Measurements from ENCODE around the gene DDOST. TPM values are rescaled to one million over a fixed set of nuclear protein-coding genes. Genes with fewer than 3 reads are reported as not detected.

Gene DDOST
- total RNA-seq, 1 experiment from 2014 or later: 292 TPM

DNA sequence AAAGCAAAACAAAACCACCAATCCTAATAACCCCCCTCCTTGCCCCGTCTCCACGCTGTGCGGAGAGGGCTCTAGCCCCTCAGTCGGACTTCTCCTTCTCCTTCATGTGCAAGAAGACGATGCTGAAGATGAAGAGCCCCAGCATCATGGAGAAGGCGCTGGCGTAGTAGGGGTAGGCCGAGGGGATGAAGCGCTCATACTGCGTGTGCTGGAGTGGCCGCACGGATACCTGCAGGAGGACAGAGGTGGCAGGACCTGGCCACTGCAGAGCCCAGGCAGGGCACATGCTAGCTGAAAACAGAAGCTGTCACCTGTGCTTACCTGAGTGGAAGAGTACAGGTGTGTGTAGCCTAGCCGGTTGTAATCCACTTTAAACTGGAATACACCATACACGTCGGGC is 8.9 kb downstream of the DDOST start:
- no peaks in the 10 kb centered on the region for H3K27me3 Mint-ChIP-seq (ENCODE audit: insufficient read depth, unreplicated experiment)
- no peak for DNase-seq (ENCODE audit: unreplicated experiment)
- H3K4me1 Mint-ChIP-seq (ENCODE audit: insufficient read depth, unreplicated experiment): no peaks in the 10 kb centered on the region
- no peak for TF ChIP-seq CTCF (IDR thresholded peaks at IDR 0.05; ENCODE audit: unreplicated experiment)
- no peak overlapping the region for H3K4me3 Mint-ChIP-seq (ENCODE audit: unreplicated experiment)
- intact Hi-C loops (cut with micrococcal nuclease): no loop called here
- peaks cover 78% of the 10 kb centered on the region for H3K36me3 Mint-ChIP-seq (ENCODE audit: insufficient read depth, unreplicated experiment)
- BruUV-seq (replicated peaks): TSS peak; percentile 68
- no peaks in the 10 kb centered on the region for H3K9me3 Mint-ChIP-seq (ENCODE audit: unreplicated experiment)
- ChIA-PET CTCF (no interaction called here), POLR2A (no interaction called here)
- no peak overlapping the region for H3K27ac Mint-ChIP-seq (ENCODE audit: low read depth, unreplicated experiment)

DNA sequence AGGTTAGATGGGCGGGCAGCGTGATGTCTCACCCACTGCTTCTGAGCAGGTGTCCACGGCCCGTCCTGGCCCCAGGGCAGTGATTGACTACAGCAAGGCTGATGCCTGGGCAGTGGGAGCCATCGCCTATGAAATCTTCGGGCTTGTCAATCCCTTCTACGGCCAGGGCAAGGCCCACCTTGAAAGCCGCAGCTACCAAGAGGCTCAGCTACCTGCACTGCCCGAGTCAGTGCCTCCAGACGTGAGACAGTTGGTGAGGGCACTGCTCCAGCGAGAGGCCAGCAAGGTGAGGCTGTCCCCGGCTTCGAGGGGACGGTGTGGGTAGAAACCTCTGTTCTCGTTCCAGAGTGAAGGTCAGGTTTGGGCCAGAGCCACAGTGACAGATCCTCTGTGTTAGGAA is 12.2 kb downstream of the DDOST start:
- POLR2A ChIA-PET: interaction anchor here (1.0 kb wide), 1 partner anchor 385 kb away, joined by 5 read pairs; no protein-coding TSS in a partner anchor
- Mint-ChIP-seq H3K36me3 (ENCODE audit: insufficient read depth, unreplicated experiment) (peaks cover 62% of the 10 kb centered on the region), H3K9me3 (ENCODE audit: unreplicated experiment) (no peaks in the 10 kb centered on the region), H3K4me3 (ENCODE audit: unreplicated experiment) (peak overlapping the region; percentile 14), H3K27me3 (ENCODE audit: insufficient read depth, unreplicated experiment) (no peaks in the 10 kb centered on the region), H3K27ac (ENCODE audit: low read depth, unreplicated experiment) (peak overlapping the region; percentile 43), H3K4me1 (ENCODE audit: insufficient read depth, unreplicated experiment) (no peaks in the 10 kb centered on the region)
- no TSS peak for BruUV-seq (replicated peaks)
- CTCF ChIA-PET: no interaction called here
- TF ChIP-seq CTCF (IDR thresholded peaks at IDR 0.05; ENCODE audit: unreplicated experiment): no peak
- no peak for DNase-seq (ENCODE audit: unreplicated experiment)
- intact Hi-C loops (cut with micrococcal nuclease): no loop called here

DNA sequence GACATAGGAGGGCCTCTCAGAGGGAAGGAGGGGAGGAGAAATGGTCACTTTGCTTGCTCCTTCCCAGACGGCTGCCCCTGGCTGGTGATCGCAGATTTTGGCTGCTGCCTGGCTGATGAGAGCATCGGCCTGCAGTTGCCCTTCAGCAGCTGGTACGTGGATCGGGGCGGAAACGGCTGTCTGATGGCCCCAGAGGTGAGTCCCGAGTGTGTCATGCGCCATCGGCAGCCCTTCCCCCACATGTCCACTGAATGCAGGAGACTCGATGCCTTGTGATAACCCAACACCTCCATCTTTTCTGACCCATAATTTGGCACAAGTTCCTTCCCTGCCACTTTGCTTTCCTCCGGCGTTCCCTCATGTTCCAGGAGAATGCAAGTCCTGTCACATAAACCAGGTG is 12.7 kb downstream of the DDOST start:
- H3K9me3 Mint-ChIP-seq (ENCODE audit: unreplicated experiment): no peaks in the 10 kb centered on the region
- DNase-seq (ENCODE audit: unreplicated experiment): no peak
- TF ChIP-seq CTCF (IDR thresholded peaks at IDR 0.05; ENCODE audit: unreplicated experiment): no peak
- ChIA-PET POLR2A (interaction anchor here (0.6 to 2.1 kb wide), 2 partner anchors 12 to 15 kb away, joined by 3 to 14 read pairs; partner anchors contain the start of gene DDOST), CTCF (no interaction called here)
- no peaks in the 10 kb centered on the region for H3K27me3 Mint-ChIP-seq (ENCODE audit: insufficient read depth, unreplicated experiment)
- no peak overlapping the region for H3K27ac Mint-ChIP-seq (ENCODE audit: low read depth, unreplicated experiment)
- no peak overlapping the region for H3K4me3 Mint-ChIP-seq (ENCODE audit: unreplicated experiment)
- no peaks in the 10 kb centered on the region for H3K4me1 Mint-ChIP-seq (ENCODE audit: insufficient read depth, unreplicated experiment)
- intact Hi-C loops (cut with micrococcal nuclease): no loop called here
- peaks cover 60% of the 10 kb centered on the region for H3K36me3 Mint-ChIP-seq (ENCODE audit: insufficient read depth, unreplicated experiment)
- no TSS peak for BruUV-seq (replicated peaks)

DNA sequence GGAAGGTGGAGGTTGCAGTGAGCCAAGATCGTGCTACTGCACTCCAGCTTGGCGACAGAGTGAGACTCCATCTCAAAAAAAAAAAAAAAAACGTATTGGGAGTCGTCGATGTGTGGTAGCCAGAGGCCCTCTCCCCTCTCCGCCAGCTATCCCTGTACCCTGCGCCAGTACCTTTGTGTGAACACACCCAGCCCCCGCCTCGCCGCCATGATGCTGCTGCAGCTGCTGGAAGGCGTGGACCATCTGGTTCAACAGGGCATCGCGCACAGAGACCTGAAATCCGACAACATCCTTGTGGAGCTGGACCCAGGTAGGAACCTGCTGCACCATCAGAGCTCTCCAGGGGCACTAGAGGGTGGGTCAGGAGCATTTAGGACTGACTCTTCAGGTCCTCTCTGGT is 15.8 kb downstream of the DDOST start:
- BruUV-seq (replicated peaks): no TSS peak
- no peaks in the 10 kb centered on the region for H3K4me1 Mint-ChIP-seq (ENCODE audit: insufficient read depth, unreplicated experiment)
- no peaks in the 10 kb centered on the region for H3K9me3 Mint-ChIP-seq (ENCODE audit: unreplicated experiment)
- H3K36me3 Mint-ChIP-seq (ENCODE audit: insufficient read depth, unreplicated experiment): peaks cover 54% of the 10 kb centered on the region
- no peak overlapping the region for H3K27ac Mint-ChIP-seq (ENCODE audit: low read depth, unreplicated experiment)
- no peak for DNase-seq (ENCODE audit: unreplicated experiment)
- H3K27me3 Mint-ChIP-seq (ENCODE audit: insufficient read depth, unreplicated experiment): no peaks in the 10 kb centered on the region
- CTCF ChIA-PET: interaction anchor here (1.0 to 2.0 kb wide), 2 partner anchors 12 to 125 kb away, joined by 4 read pairs; partner anchors contain the start of gene PINK1
- intact Hi-C loops (cut with micrococcal nuclease): no loop called here
- no peak for TF ChIP-seq CTCF (IDR thresholded peaks at IDR 0.05; ENCODE audit: unreplicated experiment)
- H3K4me3 Mint-ChIP-seq (ENCODE audit: unreplicated experiment): no peak overlapping the region
- POLR2A ChIA-PET: interaction anchor here (1.0 to 1.7 kb wide), 3 partner anchors 11 to 137 kb away, joined by 3 to 5 read pairs (median 3); partner anchors contain the start of genes MUL1 and PINK1

Measured in MCF 10A (cell line).